Measurements from ENCODE around the gene OR4X2.
"Not testable (repeated sequence)": the region's sequence is repeated elsewhere in the genome, so short reads cannot be mapped to it uniquely, and the experiment has no call there.

Gene OR4X2, protein sequence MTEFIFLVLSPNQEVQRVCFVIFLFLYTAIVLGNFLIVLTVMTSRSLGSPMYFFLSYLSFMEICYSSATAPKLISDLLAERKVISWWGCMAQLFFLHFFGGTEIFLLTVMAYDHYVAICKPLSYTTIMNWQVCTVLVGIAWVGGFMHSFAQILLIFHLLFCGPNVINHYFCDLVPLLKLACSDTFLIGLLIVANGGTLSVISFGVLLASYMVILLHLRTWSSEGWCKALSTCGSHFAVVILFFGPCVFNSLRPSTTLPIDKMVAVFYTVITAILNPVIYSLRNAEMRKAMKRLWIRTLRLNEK

GRCh38 chr11:48244804-48245203, at the start of gene OR4X2:
OR4X2 (plus strand) TSS chr11:48245104; CDS start chr11:48245104, 0 bp downstream.
- no peak for DNase-seq

DNA sequence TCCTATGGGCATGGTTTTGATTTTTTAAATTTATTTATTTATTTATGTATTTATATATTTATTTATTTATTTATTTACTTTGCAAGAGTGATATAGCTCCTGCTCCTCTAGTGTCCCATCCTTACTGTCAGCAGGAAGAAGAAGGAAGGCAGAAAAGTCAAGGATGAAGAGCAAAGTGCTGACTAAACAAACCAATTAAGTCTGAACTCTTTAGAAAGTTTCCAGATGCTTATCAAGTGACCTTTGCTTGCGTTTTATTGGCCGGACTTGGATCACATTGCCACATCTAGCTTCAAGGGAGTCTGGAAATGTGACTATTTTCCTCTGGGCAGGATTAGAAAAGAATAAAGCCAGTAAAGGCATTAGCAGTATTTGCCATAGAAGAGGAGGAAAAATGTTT, 37.0 kb upstream of the OR4X2 start:
- DNase-seq: no peak

- DNase-seq: no peak
These were observed 34.9 kb upstream of the OR4X2 start for GRCh38 chr11:48210052-48210451.

DNA sequence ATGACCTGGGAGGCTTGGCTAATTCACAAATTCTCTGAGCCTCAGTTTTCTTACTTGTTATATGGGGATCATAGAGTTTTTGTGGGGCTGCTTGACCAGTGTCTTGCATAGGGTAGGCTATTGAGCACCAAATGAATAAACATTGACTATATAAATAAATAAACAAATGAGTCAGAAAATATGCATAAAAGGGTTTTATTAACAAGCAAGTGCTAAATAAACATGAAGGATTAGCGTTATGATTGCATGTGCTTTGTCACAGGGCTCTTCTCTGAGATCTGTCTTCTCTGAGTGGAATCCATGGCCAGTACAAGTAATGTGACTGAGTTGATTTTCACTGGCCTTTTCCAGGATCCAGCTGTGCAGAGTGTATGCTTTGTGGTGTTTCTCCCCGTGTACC, 28.4 kb upstream of the OR4X2 start, which contains the start of gene OR4B1:
TSS of gene OR4B1 (plus strand) at position 301 of the 400 bp plus-strand sequence. CDS start at position 301, 0 bp downstream.
- DNase-seq: no peak

DNA sequence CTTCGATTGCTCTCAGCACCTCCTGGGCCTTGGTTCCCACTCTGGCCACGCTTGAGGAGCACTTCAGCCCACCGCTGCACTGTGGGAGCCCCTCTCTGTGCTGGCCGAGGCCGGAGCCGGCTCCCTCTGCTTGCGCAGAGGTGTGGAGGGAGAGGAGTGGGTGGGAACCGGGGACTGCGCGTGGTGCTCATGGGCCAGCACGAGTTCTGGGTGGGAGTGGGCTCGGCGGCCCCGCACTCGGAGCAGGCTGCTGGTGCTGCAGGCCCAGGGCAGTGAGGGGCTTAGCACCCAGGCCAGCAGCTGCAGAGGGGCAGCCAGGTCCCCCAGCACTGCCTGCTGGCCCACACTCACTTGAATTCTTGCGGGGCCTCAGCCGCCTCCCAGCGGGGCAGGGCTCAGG, 16.1 kb upstream of the OR4X2 start:
- no peak for DNase-seq

DNA sequence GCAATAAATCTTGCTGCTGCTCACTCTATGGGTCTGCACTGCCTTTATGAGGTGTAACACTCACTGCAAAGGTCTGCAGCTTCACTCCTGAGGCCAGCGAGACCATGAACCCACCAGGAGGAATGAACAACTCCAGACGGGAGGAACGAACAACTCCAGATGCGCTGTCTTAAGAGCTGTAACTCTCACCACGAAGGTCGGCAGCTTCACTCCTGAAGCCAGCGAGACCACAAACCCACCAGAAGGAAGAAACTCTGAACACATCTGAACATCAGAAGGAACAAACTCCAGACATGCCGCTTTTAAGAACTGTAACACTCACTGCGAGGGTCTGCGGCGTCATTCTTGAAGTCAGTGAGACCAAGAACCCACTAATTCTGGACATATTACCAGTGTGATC, 14.8 kb upstream of the OR4X2 start:
- not testable (repeated sequence) for DNase-seq

- no peak for DNase-seq
These were observed 7.2 kb upstream of the OR4X2 start for GRCh38 chr11:48237727-48238126.

DNA sequence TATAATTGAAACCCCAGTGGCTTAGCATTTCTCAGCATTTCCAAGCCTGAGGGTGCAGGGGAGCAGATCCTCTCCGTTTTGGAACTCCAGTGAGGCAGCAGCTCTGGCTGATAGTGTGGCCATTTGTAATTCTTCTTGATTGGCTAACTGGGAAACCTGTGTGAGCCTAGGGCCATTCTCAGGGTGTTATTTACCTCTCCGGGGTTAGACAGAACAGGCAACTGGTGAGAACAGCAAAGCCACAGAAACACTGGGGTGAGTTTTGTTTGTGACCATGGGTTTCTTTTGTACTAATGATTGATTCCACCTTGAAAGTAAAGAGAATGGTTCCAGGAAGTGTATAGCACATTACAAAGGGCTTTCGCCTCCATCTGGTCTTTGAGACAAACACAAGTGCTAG, 2.4 kb upstream of the OR4X2 start:
- DNase-seq: no peak

DNA sequence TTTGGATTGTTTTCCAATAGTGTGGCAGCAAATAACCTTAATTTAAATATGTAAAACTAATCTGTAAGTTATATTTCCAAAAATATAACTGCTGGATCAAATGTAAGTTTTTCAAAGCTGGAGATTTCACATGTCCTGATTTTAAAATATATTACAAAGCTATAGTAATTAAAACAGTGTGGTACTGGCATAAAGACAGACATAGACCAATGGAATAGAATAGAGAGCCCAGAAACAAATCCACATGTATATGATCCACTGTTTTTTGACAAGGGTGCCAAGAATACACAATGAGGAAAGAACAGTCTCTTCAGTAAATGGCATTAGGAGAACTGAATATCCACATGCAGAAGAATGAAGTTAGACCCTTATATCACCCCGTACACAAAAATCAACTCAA, 4.0 kb downstream of the OR4X2 start:
- DNase-seq: no peak

DNA sequence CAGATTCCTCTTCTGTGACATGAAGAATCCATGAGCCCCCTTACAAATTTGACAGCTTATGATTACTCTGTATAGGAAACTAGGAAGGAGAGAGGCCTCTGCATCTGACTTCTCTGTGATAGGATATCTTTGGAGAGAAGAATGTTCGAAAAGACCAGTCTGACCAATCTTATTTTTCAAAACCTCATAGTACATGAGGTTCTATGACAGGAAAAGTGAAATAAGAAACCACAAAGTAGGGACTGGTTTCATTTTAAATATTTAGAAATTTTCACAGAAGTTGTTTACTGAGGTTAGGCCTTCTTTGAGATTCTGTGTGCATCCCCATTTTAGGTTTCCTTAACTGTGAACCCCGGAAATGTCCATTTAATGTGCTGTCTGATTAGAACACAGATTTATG, 16.7 kb downstream of the OR4X2 start:
- DNase-seq: no peak

- DNase-seq: no peak
These were observed 18.6 kb downstream of the OR4X2 start, which contains the start of gene OR4X1 for GRCh38 chr11:48263423-48263911. OR4X1 (plus strand) TSS chr11:48263861; CDS start chr11:48263861, 0 bp downstream.

- no peak for DNase-seq
These were observed 25.7 kb downstream of the OR4X2 start for GRCh38 chr11:48270621-48271020.

DNA sequence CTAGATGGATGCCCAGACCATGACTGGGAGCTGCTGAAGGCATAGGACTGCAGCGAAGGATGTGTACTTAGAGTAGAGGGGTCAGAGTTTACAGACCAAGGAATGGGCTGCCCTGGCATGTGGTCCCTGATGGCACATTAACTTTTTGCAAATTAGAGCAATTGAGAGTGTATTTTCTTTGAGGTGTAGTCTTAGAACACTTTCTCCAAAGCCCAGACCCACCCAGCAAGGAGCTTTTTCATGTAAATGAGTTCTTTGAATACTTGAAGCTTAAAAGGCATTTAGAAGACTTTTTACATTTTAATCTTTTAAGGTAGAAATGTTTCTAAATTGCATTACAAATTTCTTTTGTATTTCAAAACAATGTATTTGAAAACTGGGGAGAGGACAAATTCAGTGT, 27.7 kb downstream of the OR4X2 start:
- no peak for DNase-seq

Measured in NK-92 treated with Interleukin-12 subunit alpha and Interleukin-12 subunit beta, amount 100 ng/mL, for 24 hours (cell line).